ENCODE data around the gene SCRN3. TPM values are rescaled to one million over a fixed set of nuclear protein-coding genes. Genes with fewer than 3 reads are reported as not detected.

Gene SCRN3
- total RNA-seq, 1 experiment from 2014 or later: 22.2 TPM

Other genes with a start within 250 kb of the SCRN3 start
- gene OLA1, start 147.2 kb upstream of the SCRN3 start, total RNA-seq (2014; rRNA removed; shearing (Covaris generic)): 64.6 and 110 TPM in 2 replicates
- gene SP9, start 60.8 kb upstream of the SCRN3 start, total RNA-seq (2014; rRNA removed; shearing (Covaris generic)): 0.91 and 1.1 TPM in 2 replicates
- gene GPR155, start 91.3 kb downstream of the SCRN3 start, total RNA-seq (2014; rRNA removed; shearing (Covaris generic)): 1.6 and 2.5 TPM in 2 replicates
- 5.2 and 10.6 TPM in 2 replicates for gene WIPF1, start 202.1 kb downstream of the SCRN3 start, total RNA-seq (2014; rRNA removed; shearing (Covaris generic))

Measured in M059J (cell line).